GM21381 (cell line): ENCODE data around the gene TOB2.
"Not testable (repeated sequence)": the region's sequence is repeated elsewhere in the genome, so short reads cannot be mapped to it uniquely, and the experiment has no call there.

Experiments used
- ATAC-seq: cut with Tn5 transposase; IDR thresholded peaks from one replicate; pipeline ENCODE4 v1.9.1; 2021; ENCODE audit warnings: mild to moderate bottlenecking, moderate library complexity; ENCODE audit not compliant: unreplicated experiment

TOB2 gene

DNA sequence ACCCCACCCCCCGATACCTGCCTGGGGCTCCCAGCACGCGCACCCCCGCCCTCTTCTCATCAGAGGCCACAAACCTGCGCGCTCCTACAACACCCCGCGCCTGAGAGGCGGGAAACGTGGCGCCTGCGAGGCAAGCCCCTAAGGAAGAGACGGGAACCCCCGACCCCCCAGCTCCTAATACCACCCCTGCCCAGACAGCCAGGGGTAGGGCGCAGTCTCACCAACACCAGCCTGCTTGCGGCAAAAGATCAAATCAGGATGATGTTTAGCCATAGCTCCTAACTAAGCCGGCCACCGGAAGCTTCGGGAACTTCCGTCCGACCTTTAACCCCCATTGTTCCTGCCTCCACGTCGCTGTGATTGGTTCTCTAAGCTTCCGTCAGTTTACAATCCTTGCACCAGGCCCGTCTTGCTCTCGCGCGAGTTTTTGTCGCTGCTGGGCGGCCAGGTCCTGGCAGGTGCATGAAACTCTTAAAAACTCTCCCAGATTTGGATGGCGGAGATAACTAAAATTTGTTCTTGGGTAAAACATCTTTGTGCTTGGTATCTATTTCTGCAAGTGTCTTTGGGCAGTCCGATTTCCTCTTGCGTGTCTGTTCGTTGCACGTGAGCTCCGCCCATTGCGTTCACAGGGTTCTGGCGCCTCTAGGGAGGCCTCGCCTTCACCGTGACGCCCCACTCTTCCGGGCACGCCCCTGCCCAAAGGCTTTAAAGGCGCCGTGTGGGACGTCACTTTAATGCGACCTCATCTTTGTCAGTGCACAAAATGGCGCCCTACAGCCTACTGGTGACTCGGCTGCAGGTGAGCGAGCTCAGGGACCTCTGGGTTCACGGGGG is 22.0 kb upstream of the TOB2 start, which contains the start of the genes ACO2 and PHF5A:
TSS of gene ACO2 (plus strand) at position 737 of the 837 bp plus-strand sequence. CDS start at position 767, 30 bp downstream.
TSS of gene PHF5A (minus strand) at position 312 of the 837 bp plus-strand sequence. CDS start at position 273, 39 bp downstream.
- peak; percentile 90 for ATAC-seq

GRCh38 chr22:41461901-41462300 is 15.3 kb upstream of the TOB2 start:
- ATAC-seq, result no peak

DNA sequence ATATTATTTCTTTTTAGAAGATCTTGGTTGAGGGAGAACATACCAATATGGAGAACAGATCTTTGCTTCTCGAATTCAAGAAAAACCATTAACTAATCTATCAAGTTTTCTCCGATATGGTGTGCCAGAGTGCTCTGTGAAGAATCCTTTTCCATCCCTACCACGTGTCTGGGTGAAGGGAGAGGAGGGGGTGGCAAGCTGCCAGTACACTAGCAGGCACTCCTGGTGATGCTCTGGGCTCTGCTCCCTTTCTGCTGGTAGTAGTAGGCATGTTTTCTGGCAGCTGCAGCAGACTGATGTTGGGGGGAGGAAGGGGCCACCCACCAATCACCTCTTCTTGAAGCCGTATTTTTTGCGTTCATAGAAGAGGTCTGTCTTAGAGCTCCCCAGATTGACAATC is 13.5 kb upstream of the TOB2 start:
- ATAC-seq, result not testable (repeated sequence)

GRCh38 chr22:41459431-41459830 is 12.8 kb upstream of the TOB2 start:
- ATAC-seq, result no peak

DNA sequence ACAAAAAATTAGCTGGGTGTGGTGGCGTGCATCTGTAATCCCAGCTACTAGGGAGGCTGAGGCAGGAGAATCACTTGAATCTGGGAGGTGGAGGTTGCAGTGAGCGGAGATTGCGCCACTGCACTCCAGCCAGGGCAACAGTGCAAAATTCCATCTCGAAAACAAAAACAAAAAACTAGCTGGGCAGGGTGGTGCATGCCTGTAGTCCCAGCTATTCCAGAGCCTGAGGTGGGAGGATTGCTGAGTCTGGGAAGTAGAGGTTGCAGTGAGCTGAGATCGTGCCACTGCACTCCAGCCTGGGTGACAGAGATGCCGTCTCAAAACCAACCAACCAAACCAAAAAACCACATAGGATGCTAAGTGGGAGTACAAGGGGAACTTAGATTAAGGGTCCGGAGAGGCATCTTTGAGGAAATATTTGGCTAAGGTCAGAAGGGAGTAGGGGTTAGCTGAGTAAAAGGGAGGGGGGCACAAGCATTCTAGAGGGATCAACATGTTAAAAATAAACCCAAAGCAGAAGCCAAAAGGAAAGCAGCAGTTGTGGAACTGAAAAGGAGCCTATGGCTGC is 11.6 kb upstream of the TOB2 start:
- no peak for ATAC-seq

- peak; percentile 42 for ATAC-seq
Measured at GRCh38 chr22:41448189-41448808, 1.7 kb upstream of the TOB2 start.

DNA sequence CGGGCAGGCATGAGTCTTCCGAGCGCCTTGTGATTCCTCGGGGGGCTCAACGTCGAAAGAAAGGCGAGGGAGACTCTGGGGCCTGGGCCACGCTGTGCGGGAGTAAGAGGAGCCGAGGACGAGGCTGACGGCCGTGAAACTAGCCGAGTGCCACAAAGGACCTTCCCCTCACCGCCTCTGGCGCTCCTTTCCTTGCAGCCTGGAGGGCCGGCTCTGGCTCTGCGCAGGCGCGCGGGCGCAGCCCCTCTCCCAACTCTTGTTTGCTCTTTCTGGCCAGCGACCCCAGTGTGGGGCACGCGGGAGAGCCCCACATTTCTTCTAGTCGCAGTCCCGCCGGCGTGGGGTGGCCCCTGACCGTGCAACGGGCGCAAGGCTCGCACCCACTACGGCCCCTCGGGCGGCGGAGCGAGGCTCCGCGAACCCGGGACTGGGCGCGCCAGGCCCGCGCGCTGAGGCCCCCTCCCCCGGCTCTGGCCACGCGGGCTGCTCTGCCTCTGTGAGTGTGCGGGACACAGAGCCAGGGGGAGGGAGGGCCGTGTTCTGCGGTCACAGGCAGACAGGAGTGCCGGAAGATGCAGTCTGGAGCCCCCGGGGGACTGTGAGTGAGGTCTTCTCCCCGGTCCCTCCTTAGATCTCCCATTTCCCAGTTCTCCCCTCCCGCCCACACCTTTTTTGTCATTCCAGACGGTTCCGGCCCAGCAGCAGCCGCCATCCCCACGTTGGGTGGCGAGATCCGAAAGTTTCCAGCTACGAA is 1.0 kb upstream of the TOB2 start:
- ATAC-seq, result no peak

- no peak for ATAC-seq
Measured at GRCh38 chr22:41446057-41446501, 522 bp downstream of the TOB2 start.

DNA sequence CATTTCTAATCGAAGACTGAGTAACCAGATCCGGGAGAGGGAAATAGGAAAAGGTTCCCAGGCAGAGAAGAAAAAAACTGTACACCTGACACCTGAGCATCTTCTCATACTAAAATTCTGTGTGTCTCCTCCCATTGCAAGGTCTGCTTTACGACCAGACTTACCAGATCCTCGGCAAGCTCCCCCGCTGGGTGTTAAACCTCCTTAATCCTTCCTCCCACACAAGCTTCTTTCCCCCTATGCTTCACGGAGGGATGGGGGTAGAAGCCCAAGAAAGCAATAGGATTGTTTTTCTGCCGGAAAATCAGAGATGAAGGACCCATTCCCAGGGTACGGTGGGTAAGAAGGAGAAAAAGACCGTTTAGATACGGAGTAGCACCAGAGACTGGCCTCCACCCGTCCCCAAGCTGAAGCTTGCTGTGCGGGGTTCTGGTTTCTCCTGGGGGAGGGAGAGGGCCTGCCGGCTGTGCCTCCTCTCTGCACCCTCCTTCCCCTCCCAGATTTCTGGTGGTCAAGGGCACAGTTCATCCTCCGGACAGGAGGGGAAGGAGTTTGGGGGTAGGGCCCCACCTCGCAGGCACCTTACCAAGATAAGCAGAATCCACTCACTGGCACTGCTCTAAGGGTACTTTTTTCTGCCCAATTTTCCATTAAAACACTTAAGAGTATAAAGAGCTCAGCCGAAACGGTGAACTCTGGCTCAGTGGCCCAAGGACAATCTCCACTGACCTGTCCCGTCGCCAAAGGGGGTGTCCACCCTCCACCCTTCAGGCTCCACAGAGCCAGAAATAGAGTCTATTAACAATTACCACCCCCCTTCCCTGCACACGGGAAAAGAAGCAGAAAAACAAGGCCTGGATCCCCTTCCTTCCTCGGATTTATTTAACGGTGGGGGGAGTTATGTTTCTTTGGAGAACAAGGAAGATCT is 1.2 kb downstream of the TOB2 start:
- no peak for ATAC-seq

- ATAC-seq, result peak; percentile 52
Measured at GRCh38 chr22:41444360-41445128, 2.1 kb downstream of the TOB2 start.

- no peak for ATAC-seq
Measured at GRCh38 chr22:41442240-41442792, 4.3 kb downstream of the TOB2 start.

- ATAC-seq, result not testable (repeated sequence)
Measured at GRCh38 chr22:41440511-41440910, 6.1 kb downstream of the TOB2 start.

DNA sequence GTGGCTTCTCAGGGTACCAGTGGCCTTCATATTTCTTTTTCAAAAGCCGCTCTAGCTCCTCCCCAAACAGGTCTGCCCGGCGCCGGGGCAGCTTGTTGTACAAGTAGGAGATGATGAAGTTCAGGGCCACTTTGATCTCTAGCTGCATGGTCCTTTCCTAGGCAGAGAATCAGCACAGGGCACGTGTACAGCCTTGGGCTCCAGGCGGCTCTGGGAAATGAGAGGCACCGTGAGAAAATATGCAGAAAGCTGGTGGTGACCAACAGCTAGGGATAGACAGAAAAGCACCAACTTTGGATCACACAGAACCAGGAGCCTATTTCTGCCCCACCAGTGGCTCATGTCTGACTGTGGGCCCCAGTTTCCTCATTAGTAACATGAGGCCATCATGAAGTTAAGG is 9.4 kb downstream of the TOB2 start:
- no peak for ATAC-seq

DNA sequence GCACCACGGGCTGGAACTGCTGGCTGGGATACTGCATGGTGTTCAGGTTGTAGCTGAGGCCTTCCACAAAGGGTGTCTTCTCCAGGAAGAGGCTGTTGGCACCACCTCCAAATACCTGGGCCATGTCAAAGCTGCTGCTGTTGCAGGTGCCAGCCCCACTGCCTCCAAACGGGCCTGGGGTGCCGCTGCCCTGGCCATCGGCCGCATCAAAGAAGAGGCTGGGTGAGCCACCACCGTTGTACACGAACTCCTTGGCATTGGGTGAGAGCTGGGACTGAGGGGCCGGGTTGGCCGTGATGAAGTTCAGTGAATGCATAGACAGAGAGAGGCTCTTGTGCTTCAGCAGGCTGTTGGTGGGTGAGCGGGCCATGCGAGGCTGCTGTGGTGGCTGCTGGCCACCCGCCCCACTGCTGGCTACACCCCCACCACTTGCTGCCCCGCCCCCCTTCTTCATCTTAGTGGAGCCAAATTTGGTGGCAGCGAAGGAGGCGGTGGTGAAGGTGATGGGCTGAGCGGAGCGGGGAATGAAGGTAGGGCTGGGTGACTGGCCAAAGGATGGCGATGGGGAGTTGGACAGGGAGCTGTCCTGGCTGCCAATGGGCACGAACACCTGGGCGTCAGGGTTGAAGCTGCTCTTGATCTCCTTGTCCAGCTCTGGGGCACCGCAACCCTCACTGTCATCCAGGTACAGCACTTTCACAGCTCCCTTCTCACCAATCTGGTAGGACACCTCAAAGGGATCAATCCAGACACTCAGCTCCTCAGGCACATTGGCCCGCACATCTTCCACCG is 10.1 kb downstream of the TOB2 start:
- ATAC-seq, result no peak

DNA sequence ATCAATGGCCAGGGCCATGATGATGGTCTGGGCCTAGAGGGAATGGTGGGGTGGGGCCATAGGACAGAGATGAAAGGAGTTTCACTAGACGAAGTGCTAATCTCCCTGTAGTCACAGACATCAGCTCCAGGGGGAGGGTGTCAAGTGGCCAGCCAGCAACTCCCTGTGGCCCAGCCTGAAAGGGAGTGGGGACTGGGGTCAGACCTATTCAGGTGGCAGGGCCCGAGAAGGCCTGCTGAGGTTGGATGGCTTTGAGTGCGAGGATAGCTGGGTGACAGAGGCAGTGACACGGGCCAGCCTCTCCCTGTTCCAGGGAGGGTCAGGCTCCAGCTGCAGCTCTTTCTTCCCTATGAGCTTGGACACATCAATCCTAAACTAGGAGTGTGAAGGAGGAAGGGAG is 11.0 kb downstream of the TOB2 start:
- no peak for ATAC-seq

- not testable (repeated sequence) for ATAC-seq
Measured at GRCh38 chr22:41434361-41435003, 12.1 kb downstream of the TOB2 start.

DNA sequence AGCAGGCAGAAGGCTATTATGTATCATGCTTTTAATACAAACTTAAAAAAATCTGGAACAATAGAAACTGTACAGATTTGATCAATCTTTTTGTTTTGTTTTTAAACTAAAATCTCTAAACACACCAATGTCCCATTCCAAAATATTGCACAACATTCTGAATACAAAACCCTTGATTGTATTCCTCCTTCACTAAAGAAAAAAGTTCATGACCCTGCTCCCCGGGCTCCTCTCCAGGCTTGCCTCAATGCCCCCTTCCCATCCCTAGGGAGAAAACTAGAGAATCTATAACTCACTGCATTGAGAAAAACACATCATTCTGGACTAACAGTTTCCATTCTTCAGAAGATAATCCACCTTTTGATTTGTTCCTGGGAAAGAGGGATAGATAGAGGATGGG is 13.1 kb downstream of the TOB2 start:
- ATAC-seq, result not testable (repeated sequence)

GRCh38 chr22:41431656-41432055 is 14.9 kb downstream of the TOB2 start:
- no peak for ATAC-seq
